CD4-positive, alpha-beta T cell (primary cell): ENCODE data around the gene NBPF4. TPM values are rescaled to one million over a fixed set of nuclear protein-coding genes. Genes with fewer than 3 reads are reported as not detected.

Experiments
- ATAC-seq: fragments of 200-7000 bp; cut with Tn5 transposase; one replicate; pipeline ENCODE4 v1.10.0; 2022; ENCODE audit warnings: mild to moderate bottlenecking; ENCODE audit not compliant: poor library complexity
- CTCF ChIA-PET: fragments of 350-600 bp; sonication (Branson Sonifier 250); formaldehyde crosslinking; loops from one replicate; lab custom pipeline; 2021; ENCODE audit warnings: antibody characterized with exemption, inconsistent platforms; lab: Charles Lee
- POLR2A ChIA-PET: fragments of 350-600 bp; sonication (Branson Sonifier 250); formaldehyde crosslinking; loops from one replicate; lab custom pipeline; 2021; ENCODE audit warnings: antibody characterized with exemption, inconsistent platforms; lab: Charles Lee
- DNase-seq, 14 experiments: peaks; one replicate each; pipeline ENCODE4 v3.0.0-alpha.2; 2013 to 2020; ENCODE audit warnings: mixed read lengths in 2 of 14
- H3K27ac ChIP-seq, 2 donors: one replicate each; pipeline versions ENCODE4 v1.5.1 to v1.7.0; 2013; ENCODE audit warnings: low read length in 2 of 2, low read depth in 1 of 2, mild to moderate bottlenecking in 1 of 2
- H3K27me3 ChIP-seq, 2 experiments: 1 replicate in 1 of 2; 2 replicates in 1 of 2; pipeline versions ENCODE4 v1.6.1 to v1.7.0; 2013; ENCODE audit warnings: low read length in 2 of 2, control low read depth in 1 of 2, mild to moderate bottlenecking in 1 of 2, moderate library complexity in 1 of 2; ENCODE audit not compliant: insufficient read depth in 2 of 2, control insufficient read depth in 1 of 2
- H3K36me3 ChIP-seq: one replicate; pipeline ENCODE4 v1.6.1; 2013; ENCODE audit warnings: low read length, control low read depth; ENCODE audit not compliant: insufficient read depth
- H3K4me1 ChIP-seq: one replicate; pipeline ENCODE4 v1.6.1; 2013; ENCODE audit warnings: low read length, control low read depth; ENCODE audit not compliant: insufficient read depth
- H3K4me3 ChIP-seq: one replicate; pipeline ENCODE4 v1.5.1; 2013; ENCODE audit warnings: mild to moderate bottlenecking, low read length, moderate library complexity
- H3K9me3 ChIP-seq, 2 experiments: 1 replicate in 1 of 2; 2 replicates in 1 of 2; pipeline versions ENCODE4 v1.6.1 to v1.7.0; 2013; ENCODE audit warnings: low read length in 2 of 2, mild to moderate bottlenecking in 2 of 2, control low read depth in 1 of 2, moderate library complexity in 1 of 2; ENCODE audit not compliant: control insufficient read depth in 1 of 2, insufficient read depth in 1 of 2
- H3K27ac Mint-ChIP-seq: one replicate; pipeline ENCODE4 v1.8.0; 2020; ENCODE audit warnings: mixed read lengths
- H3K27me3 Mint-ChIP-seq: one replicate; pipeline ENCODE4 v1.8.0; 2021; ENCODE audit warnings: mixed read lengths
- H3K36me3 Mint-ChIP-seq: one replicate; pipeline ENCODE4 v1.8.0; 2021; ENCODE audit warnings: low read depth, mixed read lengths
- H3K4me1 Mint-ChIP-seq: one replicate; pipeline ENCODE4 v1.8.0; 2021; ENCODE audit warnings: low read depth, mixed read lengths
- H3K4me3 Mint-ChIP-seq: one replicate; pipeline ENCODE4 v1.8.0; 2020; ENCODE audit warnings: mild to moderate bottlenecking, mixed read lengths
- H3K9me3 Mint-ChIP-seq: one replicate; pipeline ENCODE4 v1.8.0; 2020; ENCODE audit warnings: mixed read lengths
- CTCF ChIP-seq: fragments of 200-600 bp; IDR thresholded peaks from one replicate; pipeline ENCODE4 v1.8.0; 2022; ENCODE audit warnings: antibody characterized with exemption, mild to moderate bottlenecking
- intact Hi-C, 2 experiments: fragments of 100-400 bp; cut with DNase I in 1 of 2; cut with micrococcal nuclease in 1 of 2; formaldehyde crosslinking; loops; one replicate each; pipeline versions ENCODE4 v1.15.1 to v1.9.0; 2023 to 2025; cut with DNase I, micrococcal nuclease
- total RNA-seq, 174 experiments: library from RNA in 2 of 174; stranded (reverse) in 2 of 174; gene quantifications; one replicate each; pipeline ENCODE4 v1.2.3 and lab custom pipeline; 2021 to 2026

The NBPF4 gene
- total RNA-seq, 2 experiments from 2014 or later = 0.11 TPM; not detected in 1

GRCh38 chr1:108194051-108194450, 49.8 kb downstream of the NBPF4 start:
- no peak overlapping the region for H3K27ac ChIP-seq
- peaks cover 54% of the 10 kb centered on the region for H3K36me3 Mint-ChIP-seq
- ATAC-seq (no peak), DNase-seq (no peak)
- H3K4me1 ChIP-seq = peaks cover 9% of the 10 kb centered on the region
- intact Hi-C loops = no loop called here
- peaks cover 4% of the 10 kb centered on the region for H3K36me3 ChIP-seq
- H3K27me3 ChIP-seq = no peaks in the 10 kb centered on the region
- peaks cover 19% of the 10 kb centered on the region for H3K4me1 Mint-ChIP-seq
- POLR2A ChIA-PET = no interaction called here
- H3K4me3 ChIP-seq = no peak overlapping the region
- peaks cover 2% of the 10 kb centered on the region for H3K9me3 Mint-ChIP-seq
- H3K9me3 ChIP-seq = peaks cover 10 to 12% of the 10 kb centered on the region in 2 experiments
- no peak overlapping the region for H3K4me3 Mint-ChIP-seq
- no peak for TF ChIP-seq CTCF
- CTCF ChIA-PET = interaction anchor here (0.6 kb wide), 1 partner anchor 15 kb away, joined by 3 read pairs; no protein-coding TSS in a partner anchor
- no peak overlapping the region for H3K27ac Mint-ChIP-seq
- no peaks in the 10 kb centered on the region for H3K27me3 Mint-ChIP-seq

DNA sequence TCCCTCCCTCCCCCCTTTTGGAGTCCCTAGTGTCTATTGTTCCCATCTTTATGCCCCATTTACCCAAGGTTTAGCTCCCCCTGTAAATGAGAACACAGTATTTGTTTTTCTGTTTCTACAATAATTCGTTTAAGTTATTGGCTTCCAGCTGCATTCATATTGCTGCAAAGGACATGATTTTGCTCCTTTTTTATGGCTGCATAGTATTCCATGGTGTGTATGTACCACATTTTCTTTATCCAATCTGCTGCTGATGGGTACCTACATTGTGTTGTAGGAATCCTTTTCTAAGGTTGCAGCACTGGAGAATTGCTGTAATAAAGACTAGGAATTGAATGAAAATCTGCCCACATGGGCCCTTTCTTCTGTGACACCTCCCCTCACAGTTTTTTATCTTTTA, 50.5 kb downstream of the NBPF4 start:
- no peak overlapping the region for H3K27ac Mint-ChIP-seq
- no peak for ATAC-seq
- Histone ChIP-seq H3K9me3 (peaks cover 12% of the 10 kb centered on the region in 2 experiments), H3K36me3 (peaks cover 8% of the 10 kb centered on the region), H3K4me3 (no peak overlapping the region), H3K27ac (no peak overlapping the region), H3K4me1 (peaks cover 5% of the 10 kb centered on the region), H3K27me3 (no peaks in the 10 kb centered on the region)
- DNase-seq = no peak
- no peak for TF ChIP-seq CTCF
- H3K36me3 Mint-ChIP-seq = peaks cover 61% of the 10 kb centered on the region
- no peak overlapping the region for H3K4me3 Mint-ChIP-seq
- POLR2A ChIA-PET = no interaction called here
- peaks cover 2% of the 10 kb centered on the region for H3K9me3 Mint-ChIP-seq
- H3K27me3 Mint-ChIP-seq = no peaks in the 10 kb centered on the region
- H3K4me1 Mint-ChIP-seq = peaks cover 13% of the 10 kb centered on the region
- CTCF ChIA-PET = no interaction called here
- intact Hi-C loops = no loop called here

DNA sequence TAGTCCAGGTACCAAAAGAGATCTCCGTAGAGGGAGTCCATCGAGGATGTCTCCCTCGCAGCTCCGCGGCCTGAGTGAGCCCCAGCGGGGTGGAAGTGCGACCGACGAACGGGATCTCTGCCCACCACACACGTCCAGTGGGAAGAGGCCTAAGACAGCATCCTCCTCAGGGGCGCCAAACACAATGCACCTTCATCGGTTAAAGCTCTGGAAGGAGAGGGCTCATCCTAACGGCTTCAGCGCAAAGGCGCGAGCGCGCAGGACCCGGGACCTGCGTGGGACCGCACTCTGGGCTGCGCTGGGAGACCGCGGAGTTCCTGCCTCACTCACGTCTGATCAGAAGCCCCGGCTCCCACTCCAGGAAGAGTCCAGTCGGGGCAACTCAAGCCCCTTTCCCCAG, 51.3 kb downstream of the NBPF4 start:
- DNase-seq = no peak
- H3K27ac Mint-ChIP-seq = no peak overlapping the region
- H3K9me3 Mint-ChIP-seq = peaks cover 6% of the 10 kb centered on the region
- TF ChIP-seq CTCF = no peak
- Histone ChIP-seq H3K27ac (no peak overlapping the region), H3K36me3 (peaks cover 9% of the 10 kb centered on the region), H3K4me1 (no peaks in the 10 kb centered on the region), H3K9me3 (peaks cover 12 to 17% of the 10 kb centered on the region in 2 experiments), H3K27me3 (no peaks in the 10 kb centered on the region), H3K4me3 (no peak overlapping the region)
- H3K4me3 Mint-ChIP-seq = no peak overlapping the region
- intact Hi-C loops = no loop called here
- no peak for ATAC-seq
- H3K27me3 Mint-ChIP-seq = no peaks in the 10 kb centered on the region
- H3K4me1 Mint-ChIP-seq = peaks cover 10% of the 10 kb centered on the region
- ChIA-PET CTCF (no interaction called here), POLR2A (no interaction called here)
- H3K36me3 Mint-ChIP-seq = peaks cover 67% of the 10 kb centered on the region
